GM13977 (cell line): ENCODE results near the gene ZFR2.
"Not testable (repeated sequence)": the region's sequence is repeated elsewhere in the genome, so short reads cannot be mapped to it uniquely, and the experiment has no call there.

Experiments
- DNase-seq: peaks from one replicate; pipeline ENCODE4 v3.0.0; 2012; ENCODE audit warnings: low spot score
- CTCF ChIP-seq: IDR thresholded peaks from 2 replicates; pipeline ENCODE4 v1.5.1; 2012; ENCODE audit warnings: mild to moderate bottlenecking, control low read depth; ENCODE audit not compliant: insufficient read depth; ENCODE audit errors: extremely low read depth, missing control alignments
- in situ Hi-C: fragments of 300-500 bp; cut with MboI; formaldehyde crosslinking; loops from one replicate; pipeline ENCODE4 v1.12.0; 2022; ENCODE audit warnings: low sequenced_read_pairs, low pct_unique_long_range_greater_than_20kb, mixed read lengths, inconsistent platforms; ENCODE audit not compliant: unreplicated experiment

The ZFR2 gene

DNA sequence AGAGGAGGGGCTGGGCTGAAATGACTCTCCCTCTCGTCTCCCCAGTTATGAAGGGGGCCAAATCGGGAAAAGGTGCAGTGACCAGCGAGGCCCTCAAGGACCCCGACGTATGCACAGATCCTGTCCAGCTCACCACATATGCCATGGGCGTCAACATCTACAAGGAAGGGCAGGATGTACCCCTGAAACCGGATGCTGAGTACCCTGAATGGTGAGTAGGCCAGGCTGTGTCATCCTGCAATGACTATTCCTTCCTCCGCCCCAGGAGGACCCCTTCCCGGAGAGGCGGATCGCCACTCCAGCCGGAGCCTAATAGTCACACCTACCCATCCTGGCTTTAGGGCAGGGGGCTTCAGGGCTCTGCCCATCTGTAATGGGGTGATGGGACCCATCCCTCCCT is 103.7 kb downstream of the ZFR2 start:
- in situ Hi-C loops, result no loop called here
- TF ChIP-seq CTCF, result no peak
- DNase-seq, result no peak

DNA sequence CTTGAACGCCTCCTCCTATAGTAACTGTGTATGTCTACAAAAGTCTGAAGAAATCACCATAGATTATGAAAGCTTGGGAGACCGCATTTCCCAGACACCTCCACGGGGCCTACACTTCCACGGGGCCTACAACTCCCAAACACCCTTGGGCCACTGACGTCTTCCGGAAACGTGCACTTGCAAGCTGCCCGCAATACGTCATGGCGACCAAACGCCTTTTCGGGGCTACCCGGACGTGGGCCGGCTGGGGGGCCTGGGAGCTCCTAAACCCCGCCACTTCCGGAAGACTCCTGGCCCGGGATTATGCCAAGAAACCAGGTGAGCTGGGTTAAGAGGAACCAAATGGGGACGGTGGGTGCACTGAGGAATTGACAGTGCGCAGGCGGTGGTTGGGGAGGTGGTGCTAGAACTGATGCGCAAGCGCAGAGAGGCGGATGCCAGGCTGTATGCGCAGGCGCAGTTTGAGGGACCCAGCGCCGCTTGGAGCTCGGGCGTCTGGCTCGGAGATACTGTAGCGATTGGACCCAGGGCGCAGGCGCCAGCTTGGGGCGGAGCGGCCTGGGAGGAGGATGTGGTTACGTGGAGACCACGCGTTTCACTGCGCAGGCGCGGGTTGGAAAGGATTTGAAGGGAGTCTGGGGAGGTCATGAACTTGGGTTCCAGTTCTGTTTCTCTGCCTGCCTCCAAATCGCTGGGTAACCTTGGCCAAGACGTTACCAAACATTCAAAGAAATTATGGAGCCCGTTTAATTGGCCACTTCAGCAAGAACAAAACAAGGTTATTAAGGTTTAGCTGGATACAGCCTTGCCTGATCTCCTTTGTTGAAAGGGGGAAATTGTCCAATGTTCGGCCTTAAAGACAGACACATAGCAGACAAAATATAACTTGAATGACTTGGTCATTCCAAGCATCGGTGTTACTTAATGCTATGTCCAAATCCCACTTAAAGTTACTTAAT is 106.1 kb downstream of the ZFR2 start, which contains the start of gene MRPL54:
Gene MRPL54, plus strand, starts transcription at position 182 of the 959 bp plus-strand sequence. Its CDS starts 19 bp downstream, at position 201.
- DNase-seq, result peak; percentile 99
- no peak for TF ChIP-seq CTCF
- in situ Hi-C loops, result no loop called here

- no peak for DNase-seq
- no peak for TF ChIP-seq CTCF
- in situ Hi-C loops, result no loop called here
Measured at GRCh38 chr19:3762130-3762473, 106.7 kb downstream of the ZFR2 start.

DNA sequence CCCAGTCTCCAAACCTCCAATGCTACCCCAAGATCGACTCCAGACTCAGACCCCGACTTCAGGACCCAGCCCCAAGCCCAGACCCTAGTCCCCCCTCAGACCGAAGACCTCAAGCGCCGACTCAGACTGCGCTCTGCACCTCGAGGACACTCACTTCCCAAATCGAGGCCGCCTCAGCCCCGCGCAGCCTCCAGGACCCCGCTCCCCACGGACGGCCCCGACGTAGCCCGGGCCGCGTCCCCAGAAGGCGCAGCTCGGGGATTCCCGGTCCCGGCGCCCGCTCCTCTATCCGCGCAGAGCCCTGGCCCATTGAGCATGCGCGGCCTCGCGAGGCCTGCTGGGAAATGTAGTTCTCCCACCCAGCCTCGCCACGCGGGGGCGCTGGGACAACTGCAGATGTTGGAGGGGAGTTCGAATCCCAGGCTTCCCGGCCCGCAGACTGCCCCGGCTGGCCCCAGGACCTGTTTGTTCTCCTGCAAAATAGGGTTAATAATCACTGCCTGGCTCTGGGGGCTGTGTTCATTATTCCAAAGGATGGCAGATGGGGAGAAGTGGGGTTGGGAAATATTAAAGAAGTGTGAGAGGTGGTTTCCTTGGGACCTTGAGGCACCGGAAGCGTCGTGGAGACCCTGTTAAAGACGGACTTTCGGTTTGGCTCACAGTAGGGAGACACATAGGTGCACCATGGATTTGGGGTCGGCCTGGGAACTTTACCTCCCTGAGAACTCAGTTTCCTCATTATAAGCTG is 107.3 kb downstream of the ZFR2 start, which contains the start of gene APBA3:
Gene APBA3, minus strand, starts transcription at position 311 of the 748 bp plus-strand sequence. CDS start 1,428 bp downstream, outside the sequence.
- in situ Hi-C loops, result no loop called here
- TF ChIP-seq CTCF, result peak; percentile 90
- DNase-seq, result peak; percentile 97

DNA sequence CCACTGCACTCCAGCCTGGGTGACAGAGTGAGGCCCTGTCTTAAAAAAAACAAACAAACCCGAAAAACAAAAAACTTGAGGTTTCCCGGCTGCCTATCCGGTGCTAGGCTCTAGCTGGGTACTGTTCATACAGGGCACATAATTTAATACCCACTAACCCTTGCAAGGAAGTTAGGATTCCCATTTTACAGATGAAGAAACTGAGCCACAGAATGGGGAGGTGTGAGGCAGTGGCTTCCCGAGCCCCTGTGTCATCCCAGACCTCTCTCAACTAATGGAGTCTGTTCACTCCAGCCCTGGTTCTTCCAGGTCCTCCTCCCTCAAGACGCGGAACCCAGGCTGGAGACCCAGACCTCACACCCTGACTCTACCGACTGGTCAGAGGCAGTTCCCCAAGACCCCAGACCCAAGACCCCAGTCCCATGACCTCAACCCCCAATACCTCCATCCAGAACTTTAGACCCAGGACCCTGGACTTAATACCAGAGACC is 107.9 kb downstream of the ZFR2 start:
- no peak for TF ChIP-seq CTCF
- in situ Hi-C loops, result no loop called here
- DNase-seq, result no peak

DNA sequence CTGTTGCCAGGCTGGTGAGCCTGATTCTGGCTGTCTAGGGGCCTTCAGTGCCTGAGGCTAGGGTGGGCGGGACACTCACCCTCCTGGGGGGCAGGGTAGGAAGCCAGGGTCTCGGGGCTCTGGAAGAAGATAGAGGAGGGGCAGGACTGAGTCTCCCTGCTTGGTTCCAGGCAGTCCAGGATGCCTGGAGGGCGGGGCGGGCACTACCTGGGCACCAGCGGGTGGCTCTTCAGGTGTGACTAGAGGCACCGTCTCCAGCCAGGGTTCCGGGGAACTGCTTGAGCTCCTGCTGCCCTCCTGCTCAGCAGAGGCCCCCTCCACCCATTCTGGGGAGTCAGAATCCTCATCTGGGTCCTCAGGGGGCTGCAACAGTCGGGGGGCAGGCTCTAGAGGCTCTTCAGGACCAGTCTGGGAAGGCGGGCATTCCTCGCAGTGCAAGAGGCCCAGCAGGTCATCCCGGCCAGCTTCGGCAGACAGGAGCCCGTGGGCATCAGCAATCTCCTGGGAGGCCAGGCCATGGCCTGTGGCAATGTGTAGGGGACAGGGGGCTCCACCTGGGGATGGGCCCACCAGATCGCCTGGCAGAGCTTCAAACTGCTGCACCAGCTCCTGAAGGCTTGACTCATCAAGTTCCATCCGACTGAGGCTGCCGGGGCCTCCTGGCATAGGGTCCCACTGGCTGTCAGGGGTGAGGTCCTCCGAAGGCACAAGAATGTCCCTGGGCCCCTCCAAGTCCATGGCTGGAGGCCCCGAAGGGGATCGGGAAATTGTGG is 109.2 kb downstream of the ZFR2 start:
- no peak for DNase-seq
- in situ Hi-C loops, result no loop called here
- no peak for TF ChIP-seq CTCF

DNA sequence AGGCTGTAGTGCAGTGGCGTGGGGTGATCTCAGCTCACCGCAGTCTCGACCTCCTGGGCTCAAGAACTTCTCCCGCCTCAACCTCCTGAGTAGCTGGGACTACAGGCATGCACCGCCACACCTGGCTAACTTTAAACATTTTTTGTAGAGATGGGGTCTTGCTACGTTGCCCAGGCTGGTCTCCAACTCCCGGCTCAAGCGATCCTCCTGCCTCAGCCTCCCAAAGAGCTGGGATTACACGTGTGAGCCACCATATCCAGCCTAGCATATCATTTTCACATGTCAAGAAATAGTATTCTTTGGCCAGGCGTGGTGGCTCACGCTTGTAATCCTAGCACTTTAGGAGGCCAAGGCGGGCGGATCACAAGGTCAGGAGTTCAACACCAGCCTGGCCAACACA is 110.5 kb downstream of the ZFR2 start:
- in situ Hi-C loops, DNase-seq: not testable (repeated sequence)

- in situ Hi-C loops, result not testable (repeated sequence)
Measured at GRCh38 chr19:3757705-3758104, 111.1 kb downstream of the ZFR2 start.

More at GRCh38 chr19:3757705-3758104, 111.1 kb downstream of the ZFR2 start:
- not testable (repeated sequence) for DNase-seq
